Astrocyte of the cerebellum (primary cell): Measurements from ENCODE around the gene ERICH6B.

Source experiments
- DNase-seq: peaks from one replicate; pipeline ENCODE4 v3.0.0-alpha.2; 2011; ENCODE audit warnings: low read depth
- H3K4me3 ChIP-seq: 2 replicates; pipeline ENCODE4 v1.5.1; 2011; ENCODE audit warnings: mild to moderate bottlenecking, low read depth, low read length, moderate library complexity
- CTCF ChIP-seq: IDR thresholded peaks from 2 replicates; pipeline ENCODE4 v1.5.1; 2012; ENCODE audit warnings: low read length, low read depth, moderate library complexity, mild to moderate bottlenecking; ENCODE audit errors: missing control alignments
- in situ Hi-C: cut with HindIII; loops from 2 replicates; pipeline ENCODE4 v1.10.0; 2017; ENCODE audit warnings: low sequenced_read_pairs

ERICH6B gene

GRCh38 chr13:45621950-45622349 is 6.4 kb upstream of the ERICH6B start:
- DNase-seq, result no peak
- in situ Hi-C loops, result no loop called here
- no peak for TF ChIP-seq CTCF

GRCh38 chr13:45607931-45608330 is 7.6 kb downstream of the ERICH6B start:
- in situ Hi-C loops, result no loop called here
- no peak for DNase-seq
- no peak for TF ChIP-seq CTCF
- no peak overlapping the region for H3K4me3 ChIP-seq

More at GRCh38 chr13:45621950-45622349, 6.4 kb upstream of the ERICH6B start:
- H3K4me3 ChIP-seq, result no peak overlapping the region

DNA sequence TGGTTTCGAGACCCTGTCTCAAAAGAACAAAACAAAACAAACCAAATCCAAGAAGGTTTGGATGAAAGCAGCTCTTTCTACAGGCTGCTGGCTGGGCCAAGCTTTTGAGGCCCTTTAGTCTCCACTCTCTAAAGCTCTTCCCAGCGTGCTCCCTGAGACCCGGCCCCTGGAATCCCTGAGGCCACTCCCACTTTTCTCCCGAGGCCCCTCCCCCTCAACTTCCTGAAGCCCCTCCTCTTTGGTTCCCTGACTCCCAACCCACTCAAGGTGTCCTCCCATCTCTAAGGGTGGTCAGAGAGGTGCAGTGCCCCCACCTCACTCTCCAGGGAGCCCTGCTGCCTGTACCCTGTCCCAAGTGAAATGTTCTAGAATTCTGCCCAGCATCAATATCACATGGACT is 10.6 kb downstream of the ERICH6B start:
- H3K4me3 ChIP-seq, result no peak overlapping the region
- DNase-seq, result no peak
- no peak for TF ChIP-seq CTCF
- in situ Hi-C loops, result no loop called here

DNA sequence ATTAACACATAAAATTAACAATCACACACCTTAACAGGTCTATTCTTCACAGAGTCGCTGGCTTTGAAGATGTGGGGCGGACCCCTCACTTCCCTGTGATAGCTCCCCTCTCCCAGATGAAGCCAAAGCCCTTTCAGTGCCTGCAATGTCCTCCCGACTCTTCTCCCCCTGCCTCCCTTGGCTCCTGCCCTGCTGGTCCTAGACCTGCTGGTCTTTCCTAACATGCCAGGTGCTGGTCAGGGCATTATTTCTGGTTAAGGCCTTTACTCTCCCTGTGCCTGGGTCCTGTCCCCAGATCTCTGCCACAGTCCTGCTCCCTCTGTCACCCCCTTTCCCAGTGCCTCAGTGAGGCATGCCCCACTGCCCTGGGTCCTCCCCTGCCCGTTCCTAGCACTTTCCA is 12.2 kb downstream of the ERICH6B start:
- in situ Hi-C loops, result no loop called here
- H3K4me3 ChIP-seq, result no peak overlapping the region
- no peak for TF ChIP-seq CTCF
- DNase-seq, result no peak

- no peak overlapping the region for H3K4me3 ChIP-seq
- TF ChIP-seq CTCF, result no peak
- in situ Hi-C loops, result no loop called here
- DNase-seq, result no peak
Observed at GRCh38 chr13:45602183-45603170, 13.1 kb downstream of the ERICH6B start.

- no peak for TF ChIP-seq CTCF
- no peak for DNase-seq
- no peak overlapping the region for H3K4me3 ChIP-seq
- in situ Hi-C loops, result no loop called here
Observed at GRCh38 chr13:45601680-45602079, 13.9 kb downstream of the ERICH6B start.
